A549 treated with RU486 at 1 μM for 4 hours (cell line): ENCODE results near the gene MYBL2. TPM values are rescaled to one million over a fixed set of nuclear protein-coding genes. Genes with fewer than 3 reads are reported as not detected.

Experiments used
- total RNA-seq: library from RNA; stranded (reverse); fragments of 200-300 nt; extraction: Qiagen RNA extraction; gene quantifications from 5 replicates; pipeline ENCODE4 v1.2.3, GENCODE V29; 2022; ENCODE audit warnings: low read depth

MYBL2 gene
- 77.9 to 92.0 TPM (median 80.1 TPM) in 5 replicates for total RNA-seq

DNA sequence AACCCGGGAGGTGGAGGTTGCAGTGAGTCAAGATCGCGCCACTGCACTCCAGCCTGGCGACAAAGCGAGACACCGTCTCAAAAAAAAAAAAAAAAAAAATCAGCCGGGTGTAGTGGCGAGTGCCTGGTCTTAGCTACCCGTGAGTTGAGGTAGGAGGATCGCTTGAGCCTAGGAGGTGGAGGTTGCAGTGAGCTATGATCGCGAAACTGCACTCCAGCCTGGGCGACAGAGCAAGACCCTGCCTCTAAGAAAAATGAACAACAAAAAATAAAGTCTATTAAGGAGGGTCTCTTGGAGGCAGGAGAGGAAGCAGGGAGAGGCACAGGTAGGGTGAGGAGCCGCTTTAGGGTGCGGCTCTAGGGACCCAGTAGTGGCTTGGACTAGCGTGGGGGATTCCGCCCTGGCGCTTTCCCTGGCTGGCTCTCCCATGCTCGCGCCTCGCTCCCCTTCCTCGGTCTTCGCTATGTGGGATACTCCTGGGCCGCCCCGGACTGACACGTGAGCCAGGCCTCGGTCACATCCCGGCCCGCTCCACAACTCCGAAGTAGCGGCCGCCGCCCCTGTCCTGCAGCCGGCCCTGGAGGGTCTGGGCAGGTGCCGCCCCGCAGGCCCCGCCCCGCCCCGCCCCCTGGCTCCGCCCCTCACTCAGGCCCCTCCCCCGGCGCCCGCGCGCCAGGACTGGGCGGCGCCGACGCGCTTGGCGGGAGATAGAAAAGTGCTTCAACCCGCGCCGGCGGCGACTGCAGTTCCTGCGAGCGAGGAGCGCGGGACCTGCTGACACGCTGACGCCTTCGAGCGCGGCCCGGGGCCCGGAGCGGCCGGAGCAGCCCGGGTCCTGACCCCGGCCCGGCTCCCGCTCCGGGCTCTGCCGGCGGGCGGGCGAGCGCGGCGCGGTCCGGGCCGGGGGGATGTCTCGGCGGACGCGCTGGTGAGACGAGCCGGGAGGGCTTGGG lies at the start of gene MYBL2:
Gene MYBL2, plus strand, starts transcription at position 739 of the 953 bp plus-strand sequence. Its CDS starts 170 bp downstream, at position 909.

DNA sequence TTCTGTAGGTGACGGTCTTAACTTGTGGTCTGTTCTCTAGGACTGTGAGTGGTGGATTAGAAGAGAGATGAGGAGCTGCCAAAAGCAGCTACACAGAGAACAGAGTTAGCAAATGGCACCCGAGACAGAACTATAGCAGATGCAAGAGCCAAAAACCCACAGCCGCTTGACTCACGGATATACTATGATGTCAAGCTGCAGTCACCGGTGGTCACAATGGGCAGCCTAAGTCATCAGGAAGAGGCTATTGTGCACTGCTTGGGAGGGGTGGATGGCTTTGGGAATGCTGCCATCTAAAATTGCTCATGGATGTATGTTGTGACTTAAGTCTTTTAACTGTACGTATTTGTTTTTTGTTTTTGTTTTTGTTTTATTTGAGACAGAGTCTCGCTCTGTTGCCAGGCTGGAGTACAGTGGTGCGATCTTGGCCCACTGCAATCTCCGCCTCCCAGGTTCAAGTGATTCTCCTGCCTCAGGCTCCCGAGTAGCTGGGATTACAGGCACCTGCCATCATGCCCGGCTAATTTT lies 60.0 kb downstream of the MYBL2 start, which contains the start of gene GTSF1L:
Gene GTSF1L, minus strand, starts transcription at position 192 of the 528 bp plus-strand sequence. CDS start 308 bp downstream, outside the sequence.

Other genes starting within 250 kb of the MYBL2 start
- gene SRSF6, start 209.2 kb upstream of the MYBL2 start, total RNA-seq, result 104 to 119 TPM (median 108 TPM) in 5 replicates
- 0.75 to 1.4 TPM (median 1.2 TPM) in 5 replicates for gene L3MBTL1, start 159.4 kb upstream of the MYBL2 start, total RNA-seq
- gene SGK2, start 108.1 kb upstream of the MYBL2 start, total RNA-seq, result 10.2 to 11.0 TPM (median 10.6 TPM) in 5 replicates
- 25.4 to 35.5 TPM (median 31.5 TPM) in 5 replicates for gene IFT52, start 76.2 kb upstream of the MYBL2 start, total RNA-seq
- not detected in 5 replicates for gene GTSF1L, start 59.9 kb downstream of the MYBL2 start, total RNA-seq
- gene TOX2, start 247.7 kb downstream of the MYBL2 start, total RNA-seq, result 8.9 to 10.2 TPM (median 9.4 TPM) in 5 replicates